Smooth muscle cell (in vitro differentiated cells): Measurements from ENCODE around the gene TEN1. TPM values are rescaled to one million over a fixed set of nuclear protein-coding genes. Genes with fewer than 3 reads are reported as not detected.

Source experiments
- DNase-seq: peaks from one replicate; lab custom pipeline; 2025; ENCODE audit not compliant: unreplicated experiment; lab: John Stamatoyannopoulos, UW
- H2AFZ ChIP-seq: fragments of 200-600 bp; sonication (generic); 2 replicates; pipeline ENCODE4 v1.6.0; 2016; ENCODE audit warnings: antibody characterized with exemption, low read depth, mild to moderate bottlenecking
- H3F3A ChIP-seq: fragments of 200-600 bp; sonication (generic); 2 replicates; pipeline ENCODE4 v1.6.0; 2017; ENCODE audit warnings: antibody characterized with exemption, low read depth
- H3K27ac ChIP-seq: fragments of 200-600 bp; sonication (generic); 2 replicates; pipeline ENCODE4 v1.5.1; 2016; ENCODE audit warnings: low read depth, mild to moderate bottlenecking
- H3K27me3 ChIP-seq: fragments of 200-600 bp; sonication (generic); 2 replicates; pipeline ENCODE4 v1.6.1; 2016; ENCODE audit warnings: low read depth, mild to moderate bottlenecking
- H3K36me3 ChIP-seq: fragments of 200-600 bp; sonication (generic); 2 replicates; pipeline ENCODE4 v1.5.1; 2016; ENCODE audit warnings: low read depth
- H3K4me1 ChIP-seq: fragments of 200-600 bp; sonication (generic); 2 replicates; pipeline ENCODE4 v1.5.1; 2016; ENCODE audit warnings: low read depth
- H3K4me2 ChIP-seq: fragments of 200-600 bp; sonication (generic); 2 replicates; pipeline ENCODE4 v1.6.0; 2016; ENCODE audit warnings: mild to moderate bottlenecking
- H3K4me3 ChIP-seq: fragments of 200-600 bp; sonication (generic); 2 replicates; pipeline ENCODE4 v1.5.1; 2016; ENCODE audit warnings: mild to moderate bottlenecking
- H3K79me2 ChIP-seq: fragments of 200-600 bp; sonication (generic); 2 replicates; pipeline ENCODE4 v1.6.0; 2016; ENCODE audit warnings: low read depth, mild to moderate bottlenecking
- H3K9ac ChIP-seq: fragments of 200-600 bp; sonication (generic); 2 replicates; pipeline ENCODE4 v1.6.0; 2016; ENCODE audit warnings: low read depth
- H3K9me3 ChIP-seq: fragments of 200-600 bp; sonication (generic); replicated peaks from 2 replicates; pipeline ENCODE4 v1.5.1; 2016; ENCODE audit warnings: low read depth
- H4K20me1 ChIP-seq: fragments of 200-600 bp; sonication (generic); 2 replicates; pipeline ENCODE4 v1.6.0; 2016; ENCODE audit warnings: low read depth
- WGBS: methylation state at CpG from one replicate; pipeline ENCODE4 v1.1.7; 2016; ENCODE audit warnings: low lambda C conversion rate; 5-methylcytosine and 5-hydroxymethylcytosine counted together
- polyA plus RNA-seq: library from polyadenylated mRNA; unstranded; fragments of >200 nt; fragmentation: Nextera tagmentation; extraction: Ambion mirVana; gene quantifications from 2 replicates; pipeline ENCODE4 v1.2.1, GENCODE V29; 2016
- total RNA-seq: library from RNA; depleted of rRNA; stranded (reverse); fragments of >200 nt; gene quantifications from 2 replicates; pipeline ENCODE4 v1.2.3, GENCODE V29; 2014
- TF ChIP-seq, protein P1 (sequence below): fragments of 200-600 bp; sonication (generic); IDR thresholded peaks from 2 replicates; pipeline ENCODE4 v1.5.1; 2017; ENCODE audit warnings: borderline replicate concordance, mild to moderate bottlenecking, antibody characterized with exemption; ENCODE audit not compliant: insufficient read depth, poor library complexity, severe bottlenecking

TEN1 gene
- total and polyA plus RNA-seq, 2 experiments from 2014 or later, result 15.5 to 19.2 TPM

DNA sequence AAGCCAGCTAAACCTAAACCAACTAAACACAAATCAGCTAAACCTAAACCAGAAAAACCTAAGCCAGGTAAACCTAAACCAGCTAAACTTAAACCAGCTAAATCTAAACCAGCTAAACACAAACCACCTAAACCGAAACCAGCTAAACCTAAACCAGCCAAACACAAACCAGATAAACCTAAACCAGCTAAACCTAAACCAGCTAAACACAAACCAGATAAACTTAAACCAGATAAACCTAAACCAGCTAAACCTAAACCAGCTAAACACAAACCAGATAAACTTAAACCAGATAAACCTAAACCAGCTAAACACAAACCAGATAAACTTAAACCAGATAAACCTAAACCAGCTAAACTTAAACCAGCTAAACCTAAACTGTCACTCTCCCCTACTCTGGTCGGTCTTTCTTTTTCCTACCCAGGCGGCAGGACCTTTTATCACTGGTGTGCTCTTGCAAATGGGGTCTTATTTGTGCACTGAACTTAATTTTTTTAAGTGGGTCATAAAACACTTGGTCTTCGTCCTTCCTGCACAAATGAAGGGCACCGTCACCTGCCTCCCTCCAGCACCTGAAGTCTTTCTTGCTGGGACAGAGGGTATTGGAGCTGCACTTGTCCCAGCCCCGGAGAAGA, 40.9 kb downstream of the TEN1 start:
- no peaks in the 10 kb centered on the region for H3K27me3 ChIP-seq
- TF ChIP-seq, protein P1, sequence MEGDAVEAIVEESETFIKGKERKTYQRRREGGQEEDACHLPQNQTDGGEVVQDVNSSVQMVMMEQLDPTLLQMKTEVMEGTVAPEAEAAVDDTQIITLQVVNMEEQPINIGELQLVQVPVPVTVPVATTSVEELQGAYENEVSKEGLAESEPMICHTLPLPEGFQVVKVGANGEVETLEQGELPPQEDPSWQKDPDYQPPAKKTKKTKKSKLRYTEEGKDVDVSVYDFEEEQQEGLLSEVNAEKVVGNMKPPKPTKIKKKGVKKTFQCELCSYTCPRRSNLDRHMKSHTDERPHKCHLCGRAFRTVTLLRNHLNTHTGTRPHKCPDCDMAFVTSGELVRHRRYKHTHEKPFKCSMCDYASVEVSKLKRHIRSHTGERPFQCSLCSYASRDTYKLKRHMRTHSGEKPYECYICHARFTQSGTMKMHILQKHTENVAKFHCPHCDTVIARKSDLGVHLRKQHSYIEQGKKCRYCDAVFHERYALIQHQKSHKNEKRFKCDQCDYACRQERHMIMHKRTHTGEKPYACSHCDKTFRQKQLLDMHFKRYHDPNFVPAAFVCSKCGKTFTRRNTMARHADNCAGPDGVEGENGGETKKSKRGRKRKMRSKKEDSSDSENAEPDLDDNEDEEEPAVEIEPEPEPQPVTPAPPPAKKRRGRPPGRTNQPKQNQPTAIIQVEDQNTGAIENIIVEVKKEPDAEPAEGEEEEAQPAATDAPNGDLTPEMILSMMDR, result no peak

DNA sequence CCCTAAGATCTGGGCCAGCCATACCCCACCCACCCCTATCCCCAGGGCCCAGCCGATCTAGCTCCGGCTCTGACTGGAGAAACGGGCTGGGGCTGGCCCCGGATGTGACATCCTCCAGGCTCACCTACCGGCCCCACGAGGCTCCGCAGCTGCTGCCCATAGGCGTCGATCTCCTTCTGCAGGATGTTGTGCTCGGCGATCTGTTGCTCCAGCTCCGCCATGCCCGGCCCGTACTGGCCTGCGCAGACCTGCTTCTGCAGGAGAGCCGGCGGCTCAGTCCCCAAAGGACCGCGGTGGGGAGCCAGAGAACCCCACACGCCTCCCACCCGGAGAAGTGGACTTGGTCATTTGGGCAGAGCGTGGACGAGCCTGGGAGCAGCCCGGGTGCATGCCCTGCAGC, 43.2 kb downstream of the TEN1 start:
- no peaks in the 10 kb centered on the region for H3K4me1 ChIP-seq
- no peaks in the 10 kb centered on the region for H4K20me1 ChIP-seq
- H3K4me3 ChIP-seq, result no peak overlapping the region
- no peaks in the 10 kb centered on the region for H3F3A ChIP-seq
- DNase-seq, result no peak
- H3K4me2 ChIP-seq, result no peak overlapping the region
- H3K9me3 ChIP-seq, result no peaks in the 10 kb centered on the region
- H2AFZ ChIP-seq, result no peak overlapping the region
- 92% methylated on average over 24 of the region's 24 CpGs for WGBS
- H3K36me3 ChIP-seq, result no peaks in the 10 kb centered on the region
- H3K79me2 ChIP-seq, result no peaks in the 10 kb centered on the region
- H3K9ac ChIP-seq, result no peak overlapping the region
- no peak overlapping the region for H3K27ac ChIP-seq
- TF ChIP-seq, protein P1, result no peak
- H3K27me3 ChIP-seq, result no peaks in the 10 kb centered on the region

More for the DNA sequence above, 40.9 kb downstream of the TEN1 start:
- no peaks in the 10 kb centered on the region for H3K9me3 ChIP-seq
- H3K4me3 ChIP-seq, result no peak overlapping the region
- no peaks in the 10 kb centered on the region for H3K79me2 ChIP-seq
- no peak for DNase-seq
- no peak overlapping the region for H2AFZ ChIP-seq
- H3K9ac ChIP-seq, result no peak overlapping the region
- H3K4me2 ChIP-seq, result no peak overlapping the region
- H4K20me1 ChIP-seq, result no peaks in the 10 kb centered on the region
- H3K27ac ChIP-seq, result no peak overlapping the region
- WGBS, result 87% methylated on average over 6 of the region's 6 CpGs
- H3K4me1 ChIP-seq, result no peaks in the 10 kb centered on the region
- H3F3A ChIP-seq, result no peaks in the 10 kb centered on the region
- H3K36me3 ChIP-seq, result no peaks in the 10 kb centered on the region

DNA sequence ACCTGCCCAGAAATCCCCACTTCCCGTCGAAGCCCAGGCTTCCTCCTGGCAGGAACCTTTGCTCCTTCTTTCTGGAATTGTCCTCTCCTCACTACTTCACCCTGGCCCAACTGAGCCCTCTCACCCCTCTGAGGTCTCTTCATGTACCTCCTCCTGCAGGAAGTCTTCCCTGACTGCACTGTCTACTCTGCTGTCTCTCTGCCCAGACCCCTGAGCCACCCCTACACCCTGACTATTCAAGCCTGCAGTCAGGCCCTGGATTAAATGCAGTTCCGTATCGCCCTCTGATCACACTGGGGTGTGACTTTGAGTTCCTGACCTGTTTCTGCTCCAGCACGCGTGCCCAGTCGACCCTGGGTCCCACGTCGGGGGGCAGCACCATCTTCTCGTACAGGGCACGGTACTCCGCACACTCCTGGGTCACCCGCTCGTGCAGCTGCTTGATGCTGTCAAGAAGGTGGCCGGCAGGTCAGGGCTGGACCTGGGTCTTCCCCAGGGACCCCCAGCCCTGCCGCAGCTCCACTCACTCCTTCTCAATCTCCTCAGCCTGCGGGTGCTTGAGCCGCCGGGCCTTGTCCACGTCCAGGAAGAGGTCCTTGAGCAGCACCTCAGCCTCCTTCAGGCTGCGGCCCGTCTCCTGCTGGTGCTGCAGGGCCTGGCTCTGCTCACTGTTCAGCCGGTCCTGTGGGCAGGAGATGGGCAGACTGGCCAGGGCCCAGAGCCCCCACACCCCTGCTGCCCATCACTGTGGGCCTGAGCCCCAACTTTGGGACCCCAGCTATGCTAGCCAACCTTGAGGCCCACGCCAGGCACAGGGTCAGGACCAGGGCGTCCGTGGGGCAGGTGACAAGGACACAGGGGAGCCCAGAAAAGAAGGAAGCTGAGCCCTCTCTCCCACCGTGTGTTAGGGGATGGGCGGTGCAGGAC, 44.2 kb downstream of the TEN1 start:
- TF ChIP-seq, protein P1, result no peak
- no peak overlapping the region for H3K4me2 ChIP-seq
- no peak overlapping the region for H3K27ac ChIP-seq
- no peaks in the 10 kb centered on the region for H3F3A ChIP-seq
- H3K9ac ChIP-seq, result no peak overlapping the region
- no peaks in the 10 kb centered on the region for H3K79me2 ChIP-seq
- H3K4me1 ChIP-seq, result no peaks in the 10 kb centered on the region
- H3K27me3 ChIP-seq, result no peaks in the 10 kb centered on the region
- no peak overlapping the region for H2AFZ ChIP-seq
- H3K9me3 ChIP-seq, result no peaks in the 10 kb centered on the region
- H3K4me3 ChIP-seq, result no peak overlapping the region
- H3K36me3 ChIP-seq, result no peaks in the 10 kb centered on the region
- no peaks in the 10 kb centered on the region for H4K20me1 ChIP-seq
- 96% methylated on average over 28 of the region's 28 CpGs for WGBS
- DNase-seq, result no peak
